ENCODE data around the gene KCTD5. TPM values are rescaled to one million over a fixed set of nuclear protein-coding genes. Genes with fewer than 3 reads are reported as not detected.

KCTD5 gene
- total and polyA plus RNA-seq, 4 donors, result 9.7 to 15.5 (median 13.7) TPM

DNA sequence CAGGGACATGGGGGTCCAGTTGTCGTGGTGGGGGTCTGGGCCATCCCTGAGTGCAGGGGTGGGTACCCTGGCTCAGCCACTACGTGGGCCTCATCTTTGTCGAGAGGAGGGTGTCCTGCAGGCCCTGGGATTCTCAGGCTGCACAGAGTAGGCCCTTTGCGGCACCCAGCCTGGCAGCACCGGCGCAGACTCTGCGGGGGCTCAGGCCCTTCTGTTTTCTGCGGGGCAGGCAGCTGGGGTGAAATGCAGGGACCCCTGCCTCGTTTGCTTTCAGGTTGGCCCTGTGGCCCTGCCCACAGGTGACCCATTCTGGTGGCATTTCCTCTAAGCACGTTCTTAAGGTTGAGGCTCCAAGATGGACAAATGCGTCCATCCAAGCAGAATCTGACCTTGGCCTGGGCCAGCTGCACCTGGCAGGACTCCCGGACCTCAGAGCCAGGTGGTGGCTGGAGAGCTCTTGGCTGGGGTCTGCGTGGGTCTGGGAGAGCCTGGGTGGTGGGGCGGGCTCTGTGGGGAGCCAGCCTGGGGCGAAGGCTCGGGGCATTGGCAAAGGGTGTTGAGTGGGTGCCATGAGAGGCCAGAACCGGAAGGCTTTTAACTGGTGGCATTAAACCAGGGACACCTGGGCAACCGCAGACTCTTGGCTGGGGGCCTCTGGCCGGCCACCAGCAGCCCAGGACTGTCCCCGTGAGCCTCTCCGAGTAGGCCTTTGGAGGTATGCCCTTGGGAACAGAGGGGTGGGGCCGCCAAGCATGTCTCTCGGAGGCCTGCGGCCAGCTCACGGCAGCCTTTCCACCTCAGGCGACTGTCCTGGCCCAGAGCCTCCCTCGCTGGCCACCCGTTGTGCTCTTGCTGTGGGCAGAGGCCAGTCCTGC is 20.8 kb downstream of the KCTD5 start:
- Histone ChIP-seq H3K36me3 (ENCODE audit: control insufficient read depth in 1 of 2, insufficient read depth in 2 of 2, low read length in 1 of 2) (peaks cover 0 to 4% of the 10 kb centered on the region in 2 donors), H3K27me3 (ENCODE audit: control insufficient read depth in 1 of 2, insufficient read depth in 2 of 2, low read length in 1 of 2) (no peaks in the 10 kb centered on the region), H3K9me3 (ENCODE audit: control insufficient read depth, low read length) (no peaks in the 10 kb centered on the region), H3K27ac (ENCODE audit: low read depth in 1 of 2, low read length in 2 of 2) (no peak overlapping the region), H3K4me1 (ENCODE audit: control insufficient read depth in 1 of 2, insufficient read depth in 2 of 2, low read length in 2 of 2) (no peaks in the 10 kb centered on the region), H3K4me3 (ENCODE audit: low read length in 2 of 2) (no peak overlapping the region)
- WGBS, 2 donors, result 85 to 87% methylated on average over 23 to 28 of the region's 28 CpGs
- DNase-seq, result no peak
- intact Hi-C loops (cut with DNase I), result no loop called here
- no peak for ATAC-seq (ENCODE audit: low FRiP score)

DNA sequence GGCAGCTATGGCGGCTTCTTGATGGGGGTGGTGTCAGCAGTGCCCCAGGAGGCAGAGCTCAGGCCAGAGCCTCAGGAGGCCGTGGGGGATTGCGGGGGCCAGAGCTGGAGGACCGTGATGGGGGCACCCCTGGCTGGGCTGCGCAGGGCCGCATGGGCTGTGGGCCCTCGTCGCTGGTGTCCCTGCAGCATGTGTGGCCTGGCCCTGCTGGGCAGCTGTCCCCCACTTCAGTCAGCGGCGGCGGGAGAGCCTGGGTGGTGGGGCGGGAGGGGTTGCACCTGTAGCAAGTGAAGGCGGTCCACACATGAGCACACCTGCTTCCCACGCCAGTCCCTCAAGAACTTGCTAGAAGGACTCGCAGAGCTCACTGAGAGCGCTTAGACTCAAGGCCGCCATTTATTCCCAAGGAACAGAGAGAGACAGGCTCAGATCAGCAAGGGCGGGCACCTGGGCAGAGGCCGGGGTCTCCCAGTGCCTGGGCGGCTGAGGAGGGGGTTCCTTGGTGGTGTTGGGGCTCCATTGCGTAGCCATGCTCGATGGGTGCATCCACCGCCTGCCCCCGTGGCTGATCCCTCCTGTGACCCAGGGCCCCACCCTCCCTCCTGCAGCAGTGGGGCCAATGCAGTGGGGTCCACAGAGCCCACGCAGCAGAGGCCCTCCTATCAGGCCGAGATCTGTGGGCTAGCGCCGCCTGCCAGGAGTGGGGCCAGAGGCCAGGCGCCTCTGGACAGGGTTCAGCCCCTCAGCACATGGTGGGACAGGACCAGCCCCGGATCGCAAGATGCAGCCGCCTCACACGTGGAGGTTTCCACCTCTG is 22.1 kb downstream of the KCTD5 start:
- Histone ChIP-seq H3K4me1 (ENCODE audit: control insufficient read depth in 1 of 2, insufficient read depth in 2 of 2, low read length in 2 of 2) (no peaks in the 10 kb centered on the region), H3K36me3 (ENCODE audit: control insufficient read depth in 1 of 2, insufficient read depth in 2 of 2, low read length in 1 of 2) (peaks cover 0 to 4% of the 10 kb centered on the region in 2 donors), H3K27ac (ENCODE audit: low read depth in 1 of 2, low read length in 2 of 2) (no peak overlapping the region), H3K4me3 (ENCODE audit: low read length in 2 of 2) (no peak overlapping the region), H3K9me3 (ENCODE audit: control insufficient read depth, low read length) (no peaks in the 10 kb centered on the region), H3K27me3 (ENCODE audit: control insufficient read depth in 1 of 2, insufficient read depth in 2 of 2, low read length in 1 of 2) (no peaks in the 10 kb centered on the region)
- intact Hi-C loops (cut with DNase I), result no loop called here
- DNase-seq (no peak), ATAC-seq (ENCODE audit: low FRiP score) (no peak)
- 92 to 93% methylated on average over 33 of the region's 33 CpGs for WGBS, 2 donors

DNA sequence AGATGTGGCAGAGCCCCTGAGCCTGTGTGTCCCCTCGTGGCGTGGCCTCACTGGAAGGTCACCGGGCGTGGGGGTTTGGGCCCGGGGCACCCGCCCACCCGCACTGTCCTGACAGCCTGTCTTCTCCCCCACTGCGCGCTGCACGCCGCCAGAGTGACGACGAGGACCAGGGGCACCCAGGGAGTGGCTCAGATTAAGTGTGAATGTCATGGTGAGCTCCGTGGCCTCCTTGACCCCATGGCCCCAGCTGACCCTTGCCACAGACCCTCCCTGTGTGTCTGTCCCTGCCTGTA is 22.6 kb downstream of the KCTD5 start:
- intact Hi-C loops (cut with DNase I), result no loop called here
- Histone ChIP-seq H3K36me3 (ENCODE audit: control insufficient read depth in 1 of 2, insufficient read depth in 2 of 2, low read length in 1 of 2) (peaks cover 0 to 4% of the 10 kb centered on the region in 2 donors), H3K9me3 (ENCODE audit: control insufficient read depth, low read length) (no peaks in the 10 kb centered on the region), H3K27me3 (ENCODE audit: control insufficient read depth in 1 of 2, insufficient read depth in 2 of 2, low read length in 1 of 2) (no peaks in the 10 kb centered on the region), H3K27ac (ENCODE audit: low read depth in 1 of 2, low read length in 2 of 2) (no peak overlapping the region), H3K4me3 (ENCODE audit: low read length in 2 of 2) (no peak overlapping the region), H3K4me1 (ENCODE audit: control insufficient read depth in 1 of 2, insufficient read depth in 2 of 2, low read length in 2 of 2) (no peaks in the 10 kb centered on the region)
- no peak for ATAC-seq (ENCODE audit: low FRiP score)
- WGBS, 2 donors, result 88 to 92% methylated on average over 14 of the region's 14 CpGs
- no peak for DNase-seq

DNA sequence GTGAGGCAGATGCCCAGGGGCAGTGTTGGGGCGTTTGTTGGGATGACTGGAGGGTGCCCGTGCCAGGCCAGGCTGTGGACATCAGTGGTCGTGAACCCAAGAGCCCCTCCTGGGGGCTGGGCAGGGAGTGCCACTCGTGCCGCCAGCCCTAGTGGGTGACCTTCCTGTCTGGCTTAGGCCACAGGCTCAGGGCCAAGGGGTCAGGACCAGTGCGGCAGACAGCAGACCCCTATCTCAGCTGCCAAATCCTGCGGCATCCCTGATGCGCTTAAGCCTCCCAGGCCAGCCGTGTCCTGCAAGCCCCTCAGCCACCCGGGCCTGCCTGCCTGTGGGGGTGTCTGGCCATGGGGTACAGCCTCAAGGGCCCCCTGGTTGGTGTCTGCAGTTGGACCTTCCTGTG is 23.0 kb downstream of the KCTD5 start:
- Histone ChIP-seq H3K36me3 (ENCODE audit: control insufficient read depth in 1 of 2, insufficient read depth in 2 of 2, low read length in 1 of 2) (peaks cover 0 to 4% of the 10 kb centered on the region in 2 donors), H3K4me3 (ENCODE audit: low read length in 2 of 2) (no peak overlapping the region), H3K4me1 (ENCODE audit: control insufficient read depth in 1 of 2, insufficient read depth in 2 of 2, low read length in 2 of 2) (no peaks in the 10 kb centered on the region), H3K9me3 (ENCODE audit: control insufficient read depth, low read length) (no peaks in the 10 kb centered on the region), H3K27me3 (ENCODE audit: control insufficient read depth in 1 of 2, insufficient read depth in 2 of 2, low read length in 1 of 2) (no peaks in the 10 kb centered on the region), H3K27ac (ENCODE audit: low read depth in 1 of 2, low read length in 2 of 2) (no peak overlapping the region)
- no peak for DNase-seq
- no peak for ATAC-seq (ENCODE audit: low FRiP score)
- intact Hi-C loops (cut with DNase I), result no loop called here
- 91 to 93% methylated on average over 10 of the region's 10 CpGs for WGBS, 2 donors

DNA sequence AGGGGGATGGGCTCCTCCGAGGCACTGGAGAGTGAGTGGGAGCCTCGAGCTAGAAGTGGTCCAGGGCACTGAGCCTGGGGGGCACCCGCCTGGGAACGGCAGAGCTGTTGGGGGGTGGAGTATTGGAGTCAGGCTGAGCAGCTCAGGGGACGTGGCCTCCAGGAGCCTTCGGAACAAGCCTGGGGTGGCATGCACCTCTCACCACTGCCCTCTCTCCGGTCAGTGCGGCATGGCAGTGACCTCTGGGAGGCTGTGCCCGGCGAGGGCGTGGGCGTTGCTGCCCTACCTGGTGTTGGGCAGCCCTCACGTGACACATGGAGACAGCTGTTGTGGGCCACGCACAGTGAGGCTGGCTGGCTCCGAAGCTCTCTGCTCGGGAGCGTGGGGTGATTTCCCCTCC is 23.8 kb downstream of the KCTD5 start:
- Histone ChIP-seq H3K36me3 (ENCODE audit: control insufficient read depth in 1 of 2, insufficient read depth in 2 of 2, low read length in 1 of 2) (peaks cover 0 to 4% of the 10 kb centered on the region in 2 donors), H3K9me3 (ENCODE audit: control insufficient read depth, low read length) (no peaks in the 10 kb centered on the region), H3K27me3 (ENCODE audit: control insufficient read depth in 1 of 2, insufficient read depth in 2 of 2, low read length in 1 of 2) (no peaks in the 10 kb centered on the region), H3K4me3 (ENCODE audit: low read length in 2 of 2) (no peak overlapping the region), H3K4me1 (ENCODE audit: control insufficient read depth in 1 of 2, insufficient read depth in 2 of 2, low read length in 2 of 2) (no peaks in the 10 kb centered on the region), H3K27ac (ENCODE audit: low read depth in 1 of 2, low read length in 2 of 2) (no peak overlapping the region)
- no peak for ATAC-seq (ENCODE audit: low FRiP score)
- DNase-seq, result no peak
- WGBS, 2 donors, result 89 to 93% methylated on average over 17 of the region's 17 CpGs
- intact Hi-C loops (cut with DNase I), result no loop called here

DNA sequence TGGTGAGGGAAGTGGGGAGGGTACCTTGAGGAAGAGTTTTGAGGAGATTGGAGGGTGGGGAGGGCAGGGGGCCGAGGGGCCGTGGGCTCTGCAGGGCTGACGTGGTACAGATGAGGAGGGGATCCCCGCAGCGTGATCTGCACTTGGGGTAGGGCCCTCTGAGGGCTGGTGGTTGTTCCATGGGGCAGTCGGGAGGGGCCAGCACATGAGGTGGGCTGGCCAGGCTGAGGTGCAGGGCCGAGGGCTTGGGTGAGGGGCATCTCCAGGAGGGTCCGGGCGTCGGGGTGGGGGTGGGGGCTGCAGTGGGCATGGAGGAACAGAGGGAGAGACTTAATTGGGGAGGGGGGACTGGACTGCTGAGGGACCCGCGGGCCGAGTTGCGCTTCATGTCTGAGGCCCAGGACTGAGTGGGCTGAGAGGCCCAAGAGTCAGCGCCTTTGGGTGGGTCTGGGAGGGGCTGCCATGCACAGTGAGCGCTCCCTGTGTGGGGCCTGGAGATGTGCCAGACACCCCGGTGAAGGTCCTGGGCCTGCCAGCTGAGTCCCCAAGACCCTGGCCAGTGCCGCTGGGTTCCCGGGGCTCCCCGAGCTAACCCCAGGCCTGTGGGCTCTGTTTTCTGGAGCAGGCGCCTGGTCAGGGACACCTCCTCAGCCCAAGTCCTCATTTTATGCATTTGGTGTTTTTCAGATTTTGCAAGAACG is 24.4 kb downstream of the KCTD5 start:
- Histone ChIP-seq H3K4me1 (ENCODE audit: control insufficient read depth in 1 of 2, insufficient read depth in 2 of 2, low read length in 2 of 2) (no peaks in the 10 kb centered on the region), H3K9me3 (ENCODE audit: control insufficient read depth, low read length) (no peaks in the 10 kb centered on the region), H3K27me3 (ENCODE audit: control insufficient read depth in 1 of 2, insufficient read depth in 2 of 2, low read length in 1 of 2) (no peaks in the 10 kb centered on the region), H3K27ac (ENCODE audit: low read depth in 1 of 2, low read length in 2 of 2) (no peak overlapping the region), H3K36me3 (ENCODE audit: control insufficient read depth in 1 of 2, insufficient read depth in 2 of 2, low read length in 1 of 2) (peaks cover 0 to 4% of the 10 kb centered on the region in 2 donors), H3K4me3 (ENCODE audit: low read length in 2 of 2) (no peak overlapping the region)
- intact Hi-C loops (cut with DNase I), result no loop called here
- no peak for ATAC-seq (ENCODE audit: low FRiP score)
- no peak for DNase-seq
- WGBS, 2 donors, result 92 to 93% methylated on average over 17 to 22 of the region's 22 CpGs

DNA sequence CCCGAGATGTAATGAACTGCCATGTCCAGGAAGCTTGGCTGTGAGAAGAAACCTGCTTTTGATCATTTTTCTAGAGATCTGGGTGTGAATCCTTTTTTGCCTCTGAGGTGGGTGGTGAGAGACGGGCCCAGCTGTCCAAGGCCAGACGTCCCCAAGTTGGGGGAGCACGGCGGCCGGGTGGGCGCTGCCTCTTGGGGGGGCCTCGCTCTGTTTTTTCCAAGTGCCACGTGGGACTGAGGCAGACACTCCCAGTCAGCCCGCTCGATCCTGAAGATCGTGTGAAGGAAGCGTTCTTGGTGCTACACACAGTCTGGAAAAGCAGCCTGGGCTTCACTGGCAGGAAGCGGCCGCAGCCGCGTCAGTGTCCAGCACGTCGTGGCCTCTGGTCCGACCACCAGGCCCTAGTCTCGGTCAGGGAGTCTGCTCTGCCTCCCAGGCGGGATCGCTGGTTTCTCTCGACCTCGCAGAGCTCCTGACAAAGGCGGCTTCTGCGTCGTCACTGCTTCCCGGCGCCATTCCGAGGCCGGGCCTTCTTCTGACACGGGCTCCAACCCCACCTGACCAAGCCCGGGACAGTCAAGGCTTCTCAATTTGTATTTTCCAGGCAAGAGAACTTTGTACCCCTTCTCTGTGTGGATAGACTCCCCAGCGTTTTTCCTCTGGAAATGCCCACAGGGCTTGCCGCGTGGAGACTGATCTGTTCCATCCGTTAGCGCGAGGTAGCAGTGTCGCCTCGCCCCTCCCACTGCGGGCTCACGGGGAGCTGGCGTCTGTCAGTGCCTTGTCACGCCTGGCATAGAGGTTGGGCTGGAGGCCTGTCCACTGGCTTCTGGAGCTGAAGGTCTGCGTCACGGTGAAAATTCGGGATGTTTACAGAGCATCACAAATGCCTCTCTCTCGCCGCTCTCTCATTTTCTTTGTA is 25.3 kb downstream of the KCTD5 start:
- no peak for ATAC-seq (ENCODE audit: low FRiP score)
- intact Hi-C loops (cut with DNase I), result no loop called here
- peaks cover 0 to 4% of the 10 kb centered on the region in 2 donors for H3K36me3 ChIP-seq (ENCODE audit: control insufficient read depth in 1 of 2, insufficient read depth in 2 of 2, low read length in 1 of 2)
- H3K27me3 ChIP-seq (ENCODE audit: control insufficient read depth in 1 of 2, insufficient read depth in 2 of 2, low read length in 1 of 2), result no peaks in the 10 kb centered on the region
- H3K4me3 ChIP-seq (ENCODE audit: low read length in 2 of 2), result no peak overlapping the region
- H3K4me1 ChIP-seq (ENCODE audit: control insufficient read depth in 1 of 2, insufficient read depth in 2 of 2, low read length in 2 of 2), result no peaks in the 10 kb centered on the region
- no peak for DNase-seq
- no peaks in the 10 kb centered on the region for H3K9me3 ChIP-seq (ENCODE audit: control insufficient read depth, low read length)
- H3K27ac ChIP-seq (ENCODE audit: low read depth in 1 of 2, low read length in 2 of 2), result no peak overlapping the region
- 92 to 93% methylated on average over 51 of the region's 51 CpGs for WGBS, 2 donors

DNA sequence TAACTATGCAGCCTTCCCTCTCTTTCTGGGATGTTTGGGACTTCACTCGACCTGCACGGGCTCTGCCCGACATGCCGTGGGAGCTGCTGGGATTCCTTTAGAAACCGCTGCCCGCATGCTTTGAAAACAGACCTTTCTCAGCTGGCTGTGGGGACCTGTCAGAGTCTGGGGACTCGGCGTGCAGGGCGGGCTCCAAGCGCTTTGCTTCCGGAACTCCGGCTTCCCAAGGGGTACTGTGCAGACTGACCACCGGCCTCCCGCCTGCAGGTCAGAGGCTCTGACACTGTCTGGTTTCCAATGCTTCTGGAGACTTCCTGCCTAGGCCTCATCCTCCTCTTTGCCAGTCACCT is 25.9 kb downstream of the KCTD5 start:
- Histone ChIP-seq H3K27ac (ENCODE audit: low read depth in 1 of 2, low read length in 2 of 2) (no peak overlapping the region), H3K9me3 (ENCODE audit: control insufficient read depth, low read length) (no peaks in the 10 kb centered on the region), H3K4me1 (ENCODE audit: control insufficient read depth in 1 of 2, insufficient read depth in 2 of 2, low read length in 2 of 2) (no peaks in the 10 kb centered on the region), H3K36me3 (ENCODE audit: control insufficient read depth in 1 of 2, insufficient read depth in 2 of 2, low read length in 1 of 2) (peaks cover 0 to 2% of the 10 kb centered on the region in 2 donors), H3K4me3 (ENCODE audit: low read length in 2 of 2) (no peak overlapping the region), H3K27me3 (ENCODE audit: control insufficient read depth in 1 of 2, insufficient read depth in 2 of 2, low read length in 1 of 2) (no peaks in the 10 kb centered on the region)
- intact Hi-C loops (cut with DNase I), result no loop called here
- WGBS, 2 donors, result 92 to 94% methylated on average over 14 of the region's 14 CpGs
- no peak for DNase-seq
- no peak for ATAC-seq (ENCODE audit: low FRiP score)
